ENCODE results near the gene PDIA6.
"Not testable (repeated sequence)": the region's sequence is repeated elsewhere in the genome, so short reads cannot be mapped to it uniquely, and the experiment has no call there.

- TF ChIP-seq CTCF (IDR thresholded peaks at IDR 0.05 in 2 of 3, conservative IDR thresholded peaks at IDR 0.05 in 1 of 3; ENCODE audit: insufficient read depth in 2 of 3, low read depth in 1 of 3, low read length in 3 of 3); ELF2 (CRISPR knock-in tag; IDR thresholded peaks at IDR 0.05); ATF6 (CRISPR knock-in tag; IDR thresholded peaks at IDR 0.05); RBBP5 (IDR thresholded peaks at IDR 0.05; ENCODE audit: borderline replicate concordance, insufficient read depth, low read length, poor library complexity, severe bottlenecking); CHD7 (IDR thresholded peaks at IDR 0.05; ENCODE audit: low read depth, low read length); HNRNPLL (IDR thresholded peaks at IDR 0.05; ENCODE audit: low read depth, low read length, poor library complexity, severe bottlenecking); SP1 (CRISPR knock-in tag; IDR thresholded peaks at IDR 0.05); MAZ (CRISPR knock-in tag; conservative IDR thresholded peaks at IDR 0.05 in 1 of 2, IDR thresholded peaks at IDR 0.05 in 1 of 2); ARID2 (IDR thresholded peaks at IDR 0.05); PATZ1 (CRISPR knock-in tag; IDR thresholded peaks at IDR 0.05; ENCODE audit: borderline replicate concordance); POLR2AphosphoS5 (IDR thresholded peaks at IDR 0.05; ENCODE audit: control insufficient read depth, insufficient read depth, low read depth, low read length); MED1 (CRISPR knock-in tag; IDR thresholded peaks at IDR 0.05; ENCODE audit: borderline replicate concordance); GABPA (tag; conservative IDR thresholded peaks at IDR 0.05; ENCODE audit: low read depth); MAX (CRISPR knock-in tag; IDR thresholded peaks at IDR 0.05): not testable (repeated sequence)
These were observed 5.7 kb upstream of the PDIA6 start for GRCh38 chr2:10818305-10818704.

Measured in K562 (cell line).